Fibroblast of skin of scalp (primary cell): Measurements from ENCODE around the gene GAD1.

Source experiments
- DNase-seq: peaks from one replicate; pipeline ENCODE4 v3.0.0-alpha.2; 2013

GAD1 gene

GRCh38 chr2:170896622-170897021, 79.9 kb downstream of the GAD1 start:
- DNase-seq = no peak

GRCh38 chr2:170897108-170897507, 80.4 kb downstream of the GAD1 start:
- DNase-seq = no peak

- DNase-seq = no peak
These were observed 89.2 kb downstream of the GAD1 start for GRCh38 chr2:170905864-170906263.
